Stimulated activated naive CD8-positive, alpha-beta T cell treated with anti-CD3 and anti-CD28 coated beads, Interleukin-15, Interleukin-2, amounts not matched to agents 100 U/mL and 50 U/mL, for 24 hours (primary cell): ENCODE results near the gene KCNE3.
A peak's percentile ranks its signal among the peaks of the same experiment; 100 is the strongest.
"Not testable (repeated sequence)": the region's sequence is repeated elsewhere in the genome, so short reads cannot be mapped to it uniquely, and the experiment has no call there.

ENCODE experiments used
- ATAC-seq: fragments of 150-1000 bp; cut with Tn5 transposase; one replicate; pipeline ENCODE4 v1.10.0; 2021
- DNase-seq: peaks from one replicate; pipeline ENCODE4 v3.0.0; 2021

Gene KCNE3

DNA sequence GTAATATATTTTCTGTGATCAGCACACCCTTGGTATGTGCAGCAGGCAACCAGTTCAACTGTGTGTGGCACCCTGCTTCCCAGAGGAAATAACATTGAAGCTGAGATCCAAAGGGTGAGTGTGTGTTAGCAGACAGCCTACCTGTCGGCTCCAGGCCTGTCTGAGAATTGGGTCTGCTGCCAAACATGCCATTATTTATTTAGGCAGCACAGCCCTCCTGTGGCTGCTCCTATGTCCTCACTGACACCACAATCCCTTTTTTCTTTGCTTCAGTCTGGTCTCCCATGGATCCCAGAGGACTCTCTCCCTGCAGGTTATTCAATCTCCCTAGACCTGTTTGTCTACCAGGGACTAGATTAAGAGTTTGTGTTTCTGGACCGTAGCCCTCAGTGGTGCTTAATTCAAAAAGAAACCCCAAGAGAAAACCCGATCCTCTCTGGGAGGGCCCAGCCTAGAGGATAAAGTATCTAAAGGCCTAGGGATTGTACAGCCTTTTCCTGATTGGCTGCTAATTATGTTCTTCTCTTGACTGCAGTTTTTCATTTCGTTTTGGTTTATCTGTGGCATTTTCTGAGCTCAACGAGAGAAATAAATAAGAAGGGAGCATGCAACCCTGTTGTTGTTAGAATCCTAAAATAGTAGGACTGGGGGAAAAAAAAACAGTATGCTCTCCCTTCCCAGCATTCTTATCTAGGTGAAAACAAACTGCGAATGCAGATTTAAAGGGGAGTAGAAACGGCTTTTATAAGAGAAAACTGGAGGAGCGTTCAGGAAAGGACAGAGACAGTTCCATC lies 24.1 kb downstream of the KCNE3 start:
- ATAC-seq (no peak), DNase-seq (no peak)

DNA sequence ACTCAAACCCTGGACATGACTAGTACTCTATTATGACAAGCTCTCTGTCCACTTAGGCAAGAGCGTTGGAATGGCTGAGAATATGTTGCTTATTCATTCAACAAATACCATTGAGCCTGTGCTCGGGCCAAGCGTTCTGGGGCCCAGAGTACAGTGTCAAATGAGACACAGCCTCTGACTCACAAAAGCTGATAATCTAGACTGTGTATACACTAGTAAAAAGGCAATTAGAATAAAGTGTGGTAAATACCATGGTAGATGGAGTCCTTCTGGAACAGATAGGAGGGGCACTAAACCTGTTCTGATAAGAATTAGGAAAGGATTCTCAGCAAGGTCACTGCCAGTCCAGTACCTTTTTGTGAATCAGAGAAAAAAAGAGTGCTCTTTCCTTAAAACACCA lies 24.7 kb downstream of the KCNE3 start:
- DNase-seq (no peak), ATAC-seq (no peak)

DNA sequence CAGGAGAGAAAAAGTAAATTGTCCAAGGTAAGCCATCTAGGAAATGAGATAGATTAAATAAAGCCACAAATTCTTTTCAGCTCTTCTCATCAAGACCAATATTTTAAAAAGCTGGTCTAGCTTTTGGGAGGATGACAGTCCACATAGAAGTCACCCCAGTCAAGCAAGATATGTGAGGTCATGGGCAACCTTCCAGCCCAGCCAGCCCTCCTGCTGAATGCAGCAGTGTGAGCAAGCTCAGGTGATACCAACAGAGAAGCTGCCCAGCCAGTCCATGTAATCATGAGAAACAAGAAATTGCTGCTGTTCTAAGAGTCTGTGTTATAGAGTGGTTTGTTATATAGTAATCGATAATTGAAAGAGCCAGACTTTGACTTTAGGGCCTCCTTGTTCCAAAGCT lies 28.7 kb downstream of the KCNE3 start:
- ATAC-seq (no peak), DNase-seq (no peak)

DNA sequence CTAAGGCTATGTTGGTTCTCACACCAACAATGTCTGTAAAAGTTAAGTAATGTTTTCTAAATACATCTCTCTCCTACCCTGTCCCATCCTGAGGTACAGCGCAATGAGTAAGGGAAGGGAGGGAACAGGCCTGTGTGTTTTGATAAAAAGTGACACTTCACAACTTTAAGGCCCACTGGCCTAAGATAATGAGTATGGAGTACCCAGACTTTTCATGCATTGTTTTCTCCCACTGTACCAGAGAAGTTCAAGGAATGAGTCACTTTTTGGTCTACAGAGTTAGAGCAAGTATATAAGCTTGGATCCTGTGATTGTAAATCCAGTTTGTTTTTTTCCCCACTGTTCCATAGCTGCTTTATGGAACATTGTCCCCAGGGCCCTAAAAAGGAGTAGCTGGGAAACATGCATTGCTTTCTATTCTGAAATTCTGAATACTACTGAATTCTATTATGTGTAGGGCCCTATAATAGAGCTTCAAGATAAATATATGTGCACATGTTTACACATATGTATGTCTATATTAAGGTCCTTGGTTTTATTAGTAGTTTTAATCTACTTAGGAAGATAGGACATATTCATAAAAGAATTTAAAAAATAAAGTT lies 29.8 kb downstream of the KCNE3 start:
- ATAC-seq (no peak), DNase-seq (no peak)

DNA sequence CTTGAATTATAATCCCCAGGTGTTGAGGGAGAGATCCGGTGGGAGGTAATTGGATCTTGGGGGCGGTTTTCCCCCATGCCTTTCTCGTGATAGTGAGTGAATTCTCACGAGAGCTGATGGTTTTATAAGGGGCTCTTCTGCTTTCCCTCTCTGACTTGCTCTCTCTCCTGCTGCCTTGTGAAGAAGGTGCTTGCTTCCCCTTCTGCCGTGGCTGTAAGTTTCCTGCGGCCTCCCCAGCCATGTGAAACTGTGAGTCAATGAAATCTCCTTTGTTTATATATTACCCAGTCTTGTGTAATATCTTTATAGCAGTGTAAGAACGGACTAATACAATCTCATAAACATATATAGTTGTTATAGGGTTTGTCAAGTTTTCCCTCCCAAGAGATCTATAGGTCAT lies 32.8 kb downstream of the KCNE3 start:
- DNase-seq: no peak
- ATAC-seq: no peak

DNA sequence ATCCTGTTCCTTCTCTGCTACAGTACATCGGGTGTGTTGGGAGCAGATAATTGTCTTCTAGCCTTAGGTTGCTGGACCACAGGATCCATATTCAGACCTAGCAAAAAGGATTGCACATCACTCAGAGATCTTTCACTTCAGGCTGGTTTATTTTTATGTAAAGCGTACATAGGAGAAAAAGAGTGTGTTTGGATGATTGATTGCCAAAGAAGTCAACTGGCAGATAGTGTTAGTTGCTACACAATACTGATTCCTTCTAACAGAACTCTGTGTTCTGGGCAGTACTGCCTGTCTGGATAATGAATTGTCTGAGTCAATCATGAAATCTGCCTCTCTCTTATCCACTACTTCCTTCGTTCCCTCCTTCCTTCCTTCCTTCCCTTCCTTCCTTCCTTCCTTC lies 38.1 kb downstream of the KCNE3 start:
- no peak for ATAC-seq
- DNase-seq: no peak

DNA sequence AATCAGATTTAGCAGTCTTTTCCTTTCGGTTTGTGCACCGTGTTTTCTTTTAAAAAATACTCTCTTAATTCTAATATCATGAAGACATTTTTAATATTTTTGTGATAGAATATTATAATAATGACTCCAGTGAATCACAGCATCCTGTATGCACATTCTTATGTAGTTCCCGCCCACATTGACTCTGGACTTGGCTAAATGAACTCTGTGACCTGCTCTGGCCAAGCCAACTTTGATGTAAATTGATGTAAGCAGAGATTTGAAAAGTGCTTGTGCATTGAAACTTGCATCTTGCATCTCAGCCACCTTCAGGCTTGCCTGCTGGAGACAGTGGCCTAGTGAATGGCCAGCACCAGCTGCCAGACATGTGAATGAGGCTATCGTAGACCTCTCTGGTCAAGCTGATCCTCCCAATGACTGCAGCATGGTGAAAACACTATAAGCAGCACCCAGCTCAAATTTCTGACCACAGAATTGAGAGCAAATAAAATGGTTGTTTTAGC lies 39.9 kb downstream of the KCNE3 start:
- ATAC-seq (no peak), DNase-seq (no peak)

DNA sequence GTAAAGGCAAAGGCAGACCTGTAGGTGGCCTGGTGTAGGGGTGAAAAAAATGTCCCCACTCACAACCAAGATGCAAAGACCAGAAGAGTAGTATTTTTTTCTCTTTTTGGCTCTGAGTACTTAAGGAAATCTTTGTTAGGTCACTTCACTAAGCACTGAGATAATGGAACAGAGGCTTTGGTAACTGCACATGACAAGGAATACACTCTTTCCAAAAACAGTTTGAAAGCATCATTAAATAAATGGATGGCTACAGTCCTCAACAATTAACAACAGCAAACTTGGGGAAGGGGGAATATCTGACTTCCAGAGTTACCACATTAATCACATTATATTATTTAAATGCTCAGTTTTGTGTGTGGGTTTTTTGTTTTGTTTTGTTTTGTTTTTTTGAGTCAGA lies 42.2 kb downstream of the KCNE3 start:
- DNase-seq (no peak), ATAC-seq (no peak)

DNA sequence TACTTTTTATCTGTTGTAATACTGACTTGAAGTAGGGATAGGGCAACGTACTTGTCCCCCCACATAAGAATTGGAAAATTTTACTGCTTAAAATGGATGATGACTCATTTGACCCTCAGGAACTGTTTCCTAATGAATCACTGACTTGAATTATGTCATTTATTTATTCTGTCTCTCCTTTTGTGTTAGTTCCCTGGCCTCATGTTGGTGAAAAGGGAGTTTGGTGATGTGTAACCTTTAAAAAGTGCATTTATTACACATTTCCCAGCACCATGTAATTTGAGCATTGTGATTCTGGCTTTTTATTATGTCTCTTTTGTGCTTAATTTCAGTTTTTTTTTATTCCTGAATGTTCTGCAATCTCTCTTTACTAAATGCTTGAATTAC lies 48.8 kb downstream of the KCNE3 start:
- ATAC-seq (peak; percentile 48), DNase-seq (no peak)

DNA sequence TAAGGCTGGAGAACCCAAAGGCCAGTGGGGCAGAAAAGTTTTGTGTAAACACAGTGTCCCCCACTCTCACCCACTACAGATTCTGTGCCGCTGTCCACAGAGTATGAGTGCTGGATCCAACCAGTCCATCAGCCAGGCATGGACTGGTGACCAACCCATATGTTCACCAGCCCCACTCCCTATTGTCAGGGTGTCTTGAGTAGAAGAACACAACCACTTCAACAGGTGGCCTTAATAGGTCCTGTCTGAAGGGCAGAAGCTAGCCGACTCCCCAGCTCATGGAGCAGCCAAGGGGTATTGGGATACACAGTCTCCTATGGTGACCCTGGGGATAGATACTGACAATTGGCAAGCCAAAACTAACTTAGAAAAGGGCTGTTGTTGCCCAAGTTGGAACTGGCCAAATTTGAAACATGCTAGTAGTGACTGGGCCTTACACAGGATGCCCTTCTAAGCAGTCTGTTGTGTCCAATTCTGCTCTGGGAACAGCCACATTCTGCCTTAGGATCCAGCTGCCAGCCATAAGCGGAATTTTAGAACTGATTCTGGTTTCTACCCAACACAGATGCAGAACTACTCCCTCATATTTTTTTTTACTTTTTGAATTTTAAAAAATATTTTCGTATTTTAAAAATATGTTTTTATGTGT lies 49.4 kb downstream of the KCNE3 start:
- DNase-seq (peak; percentile 9), ATAC-seq (peak; percentile 45)

DNA sequence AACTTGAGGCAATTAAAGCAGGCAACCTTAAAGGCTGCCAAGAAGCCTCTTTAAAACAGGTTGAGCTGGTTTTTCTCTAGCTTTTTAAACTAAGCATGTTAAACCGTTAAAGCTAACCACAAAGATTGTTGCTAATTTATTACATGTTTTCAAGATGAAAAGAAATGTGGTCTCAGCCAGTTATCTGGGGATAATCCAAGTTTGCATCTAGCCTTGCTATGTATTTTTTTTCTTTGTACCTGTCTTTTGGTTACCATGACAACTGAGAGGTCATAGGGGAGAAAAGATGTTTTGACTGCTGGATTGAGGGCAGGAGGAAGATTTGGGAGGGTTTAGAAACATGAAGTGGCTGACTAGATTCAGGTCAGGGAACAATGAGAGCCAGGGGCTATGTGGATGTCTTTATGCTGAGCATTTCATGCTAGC lies 50.0 kb downstream of the KCNE3 start:
- ATAC-seq: peak; percentile 55
- no peak for DNase-seq

DNA sequence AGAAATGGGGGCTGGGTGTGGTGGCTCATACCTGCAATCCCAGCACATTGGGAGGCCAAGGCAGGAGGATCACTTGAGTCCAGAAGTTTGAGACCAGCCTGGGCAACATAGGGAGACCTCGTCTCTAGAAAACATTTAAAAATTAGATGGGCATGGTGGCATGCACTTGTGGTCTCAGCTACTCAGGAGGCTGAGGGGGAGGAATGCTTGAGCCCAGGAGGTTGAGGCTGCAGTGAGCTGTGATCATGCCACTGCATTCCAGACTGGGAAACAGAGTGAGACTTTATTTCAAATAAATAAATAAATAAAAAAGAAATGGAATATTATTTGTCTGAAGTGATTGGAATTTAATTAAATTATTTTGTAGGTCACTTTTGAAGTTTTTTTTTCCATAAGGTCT lies 50.4 kb downstream of the KCNE3 start:
- not testable (repeated sequence) for DNase-seq, ATAC-seq

DNA sequence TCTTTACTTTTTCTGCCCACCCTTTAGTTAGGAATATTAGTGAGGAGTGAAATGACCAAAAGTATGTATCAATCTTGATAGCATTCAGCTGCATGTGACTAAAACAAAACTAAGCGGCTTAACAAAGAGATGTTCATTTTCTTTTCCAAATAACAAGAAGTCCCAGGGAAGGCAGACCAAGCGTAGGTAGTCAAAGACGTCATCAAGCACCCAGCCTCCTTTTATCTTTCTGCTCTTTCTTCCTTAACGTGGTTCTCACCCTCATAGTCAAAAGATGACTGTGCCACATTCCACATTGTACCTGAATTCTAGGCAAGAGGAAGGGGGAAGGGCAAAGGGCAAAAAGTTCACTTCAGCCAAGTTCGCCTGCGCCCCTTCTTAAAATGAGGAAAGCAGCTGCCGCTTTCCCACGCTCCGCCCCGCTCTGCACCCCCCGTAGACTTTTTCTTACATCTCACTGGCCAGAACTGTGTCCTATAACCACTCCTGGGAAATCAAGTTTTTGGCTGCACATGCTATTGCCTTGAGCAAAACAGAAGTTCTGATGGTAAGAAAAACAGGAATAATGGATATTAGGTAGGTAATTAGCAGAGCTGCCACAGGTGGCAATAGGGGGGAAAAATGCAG lies 54.5 kb downstream of the KCNE3 start:
- DNase-seq: no peak
- no peak for ATAC-seq

DNA sequence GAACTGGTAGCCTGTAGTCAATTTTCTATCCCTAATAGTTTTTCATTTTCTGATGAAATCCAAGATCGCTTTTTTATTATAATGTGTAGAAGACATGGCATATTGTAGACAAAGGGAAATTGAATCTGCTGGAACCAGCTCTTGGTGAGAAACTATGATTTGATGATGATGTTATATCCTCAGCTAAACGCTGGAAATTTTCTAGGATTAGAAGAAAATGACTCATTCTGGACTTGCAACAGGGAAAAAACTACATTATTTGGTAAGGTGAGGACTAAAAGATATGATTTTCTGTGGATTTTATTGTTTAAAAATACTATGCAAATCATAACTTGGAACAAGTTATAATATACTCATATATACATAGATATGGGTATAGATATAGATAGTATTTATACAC lies 55.0 kb downstream of the KCNE3 start:
- DNase-seq: no peak
- no peak for ATAC-seq

DNA sequence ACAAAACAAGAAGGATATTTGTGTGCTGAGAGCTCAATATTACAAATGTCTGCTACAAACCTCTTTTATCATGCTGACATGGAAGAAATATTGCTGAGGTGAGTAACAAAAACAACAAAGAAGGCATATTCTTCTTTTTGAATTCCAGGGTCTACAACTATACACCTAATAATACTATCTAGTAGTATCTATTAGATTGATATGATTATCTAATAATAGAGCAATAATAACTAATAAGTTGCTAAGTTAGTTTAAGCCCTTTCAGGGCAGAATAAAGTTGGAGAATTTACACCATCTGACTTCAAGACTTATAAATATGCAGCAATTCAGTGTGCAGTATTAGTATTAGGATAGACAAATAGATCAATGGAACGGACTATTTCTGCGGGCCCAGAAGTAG lies 57.7 kb downstream of the KCNE3 start:
- ATAC-seq (no peak), DNase-seq (no peak)
